Parathyroid adenoma (tissue), 2 donors: ENCODE data around the gene OR10C1.

Experiments
- H2AFZ ChIP-seq: fragments of 300-600 bp; sonication (generic); one replicate; pipeline ENCODE4 v1.7.0; 2017; ENCODE audit warnings: antibody characterized with exemption, mild to moderate bottlenecking
- H3K27ac ChIP-seq: fragments of 300-600 bp; sonication (generic); one replicate; pipeline ENCODE4 v1.7.0; 2017
- H3K27me3 ChIP-seq: fragments of 300-600 bp; sonication (generic); one replicate; pipeline ENCODE4 v1.7.0; 2017; ENCODE audit warnings: low read length; ENCODE audit not compliant: control insufficient read depth, insufficient read depth
- H3K36me3 ChIP-seq: fragments of 300-600 bp; sonication (generic); one replicate; pipeline ENCODE4 v1.7.0; 2017; ENCODE audit warnings: low read length; ENCODE audit not compliant: control insufficient read depth, insufficient read depth
- H3K4me1 ChIP-seq: fragments of 300-600 bp; sonication (generic); one replicate; pipeline ENCODE4 v1.7.0; 2017; ENCODE audit warnings: control low read depth
- H3K4me2 ChIP-seq: fragments of 300-600 bp; sonication (generic); one replicate; pipeline ENCODE4 v1.7.0; 2017; ENCODE audit warnings: low read length
- H3K4me3 ChIP-seq: fragments of 300-600 bp; sonication (generic); one replicate; pipeline ENCODE4 v1.7.0; 2017; ENCODE audit warnings: low read depth, low read length
- H3K79me2 ChIP-seq: fragments of 300-600 bp; sonication (generic); one replicate; pipeline ENCODE4 v1.7.0; 2017; ENCODE audit warnings: control low read depth
- H3K9ac ChIP-seq: fragments of 300-600 bp; sonication (generic); one replicate; pipeline ENCODE4 v1.7.0; 2017; ENCODE audit warnings: mild to moderate bottlenecking
- H3K9me3 ChIP-seq: fragments of 300-600 bp; sonication (generic); one replicate; pipeline ENCODE4 v1.7.0; 2017; ENCODE audit warnings: low read length; ENCODE audit not compliant: control insufficient read depth
- TF ChIP-seq, protein P1 (sequence below): fragments of 300-600 bp; sonication (generic); IDR thresholded peaks from one replicate; pipeline ENCODE4 v1.7.0; 2017; ENCODE audit warnings: antibody characterized with exemption, mild to moderate bottlenecking
- donor health status: primary hyperparathyroidism.

Gene OR10C1

DNA sequence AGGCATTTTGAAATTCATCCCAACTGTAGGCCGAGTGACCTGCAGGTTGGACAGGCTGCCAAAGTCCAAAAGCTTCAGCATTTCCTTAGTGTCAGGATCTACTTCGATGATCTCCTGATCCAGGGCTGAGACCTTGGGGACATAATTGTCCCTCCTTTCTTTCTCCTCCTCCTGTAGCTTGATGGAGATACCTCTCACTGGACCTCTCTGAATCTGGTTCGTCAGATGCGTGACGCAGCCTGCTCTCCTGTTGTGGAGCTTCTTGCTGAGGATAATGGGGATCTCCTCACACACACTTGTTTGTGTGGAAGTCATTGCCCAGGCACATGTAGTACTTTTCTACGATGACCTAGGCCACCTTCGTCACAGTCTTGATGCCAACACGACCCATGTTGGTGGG is 50.2 kb downstream of the OR10C1 start:
- TF ChIP-seq, protein P1, sequence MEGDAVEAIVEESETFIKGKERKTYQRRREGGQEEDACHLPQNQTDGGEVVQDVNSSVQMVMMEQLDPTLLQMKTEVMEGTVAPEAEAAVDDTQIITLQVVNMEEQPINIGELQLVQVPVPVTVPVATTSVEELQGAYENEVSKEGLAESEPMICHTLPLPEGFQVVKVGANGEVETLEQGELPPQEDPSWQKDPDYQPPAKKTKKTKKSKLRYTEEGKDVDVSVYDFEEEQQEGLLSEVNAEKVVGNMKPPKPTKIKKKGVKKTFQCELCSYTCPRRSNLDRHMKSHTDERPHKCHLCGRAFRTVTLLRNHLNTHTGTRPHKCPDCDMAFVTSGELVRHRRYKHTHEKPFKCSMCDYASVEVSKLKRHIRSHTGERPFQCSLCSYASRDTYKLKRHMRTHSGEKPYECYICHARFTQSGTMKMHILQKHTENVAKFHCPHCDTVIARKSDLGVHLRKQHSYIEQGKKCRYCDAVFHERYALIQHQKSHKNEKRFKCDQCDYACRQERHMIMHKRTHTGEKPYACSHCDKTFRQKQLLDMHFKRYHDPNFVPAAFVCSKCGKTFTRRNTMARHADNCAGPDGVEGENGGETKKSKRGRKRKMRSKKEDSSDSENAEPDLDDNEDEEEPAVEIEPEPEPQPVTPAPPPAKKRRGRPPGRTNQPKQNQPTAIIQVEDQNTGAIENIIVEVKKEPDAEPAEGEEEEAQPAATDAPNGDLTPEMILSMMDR: no peak

DNA sequence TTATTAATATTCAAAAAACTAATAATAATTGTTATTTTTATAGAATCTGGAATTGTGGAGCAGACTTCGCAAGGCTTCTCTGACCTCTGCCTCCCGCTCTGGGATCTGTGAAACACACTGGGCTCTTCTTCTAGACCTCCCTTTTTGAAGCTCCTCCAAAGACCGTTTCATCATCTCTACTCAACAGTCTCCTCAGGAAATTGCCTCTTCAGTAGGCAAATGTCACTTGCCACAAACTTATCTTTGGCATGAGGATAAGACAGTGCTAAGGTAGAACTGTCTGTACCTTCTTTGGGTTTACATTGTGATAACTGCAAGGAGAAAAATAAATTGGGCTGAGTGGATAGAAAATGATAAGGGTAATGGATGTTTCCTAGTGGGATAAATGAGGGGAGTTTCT is 50.9 kb downstream of the OR10C1 start:
- no peaks in the 10 kb centered on the region for H3K4me1 ChIP-seq
- no peaks in the 10 kb centered on the region for H3K79me2 ChIP-seq
- no peaks in the 10 kb centered on the region for H3K36me3 ChIP-seq
- H3K4me2 ChIP-seq: no peak overlapping the region
- H3K9ac ChIP-seq: no peak overlapping the region
- no peaks in the 10 kb centered on the region for H3K9me3 ChIP-seq
- H3K27me3 ChIP-seq: no peaks in the 10 kb centered on the region
- TF ChIP-seq, protein P1: no peak
- H3K27ac ChIP-seq: no peak overlapping the region
- no peak overlapping the region for H3K4me3 ChIP-seq
- H2AFZ ChIP-seq: no peak overlapping the region

More for the DNA sequence above, 50.2 kb downstream of the OR10C1 start:
- H3K27ac ChIP-seq: no peak overlapping the region
- no peak overlapping the region for H3K9ac ChIP-seq
- H3K4me2 ChIP-seq: no peak overlapping the region
- H2AFZ ChIP-seq: no peak overlapping the region
- H3K36me3 ChIP-seq: no peaks in the 10 kb centered on the region
- no peaks in the 10 kb centered on the region for H3K9me3 ChIP-seq
- no peaks in the 10 kb centered on the region for H3K27me3 ChIP-seq
- H3K79me2 ChIP-seq: no peaks in the 10 kb centered on the region
- no peak overlapping the region for H3K4me3 ChIP-seq
- no peaks in the 10 kb centered on the region for H3K4me1 ChIP-seq

DNA sequence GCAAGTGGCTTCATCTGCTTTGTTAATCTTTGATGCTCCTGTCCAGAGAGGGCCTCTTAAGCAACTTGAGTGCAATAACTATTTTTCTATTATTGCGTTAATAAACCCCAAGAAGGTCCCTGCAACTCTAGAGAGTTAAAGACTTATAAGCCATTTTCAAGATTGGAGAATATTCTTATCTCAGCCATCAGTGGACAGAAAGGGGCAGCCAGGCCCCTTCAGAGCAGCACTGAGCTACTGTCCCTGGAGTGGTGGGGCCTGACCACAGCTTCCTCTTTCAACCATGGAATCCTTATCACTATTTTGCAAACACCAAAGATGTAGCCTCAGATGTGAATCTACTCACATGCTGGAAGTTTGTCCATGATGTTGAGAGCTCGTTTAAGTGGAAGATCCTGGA is 51.4 kb downstream of the OR10C1 start:
- Histone ChIP-seq H3K9ac (no peak overlapping the region), H3K36me3 (no peaks in the 10 kb centered on the region), H3K27ac (no peak overlapping the region), H3K4me3 (no peak overlapping the region), H3K9me3 (no peaks in the 10 kb centered on the region), H2AFZ (no peak overlapping the region), H3K27me3 (no peaks in the 10 kb centered on the region), H3K4me2 (no peak overlapping the region), H3K79me2 (no peaks in the 10 kb centered on the region), H3K4me1 (no peaks in the 10 kb centered on the region)
- TF ChIP-seq, protein P1: no peak
